SK-N-SH (cell line): Measurements from ENCODE around the gene TNFAIP3. TPM values are rescaled to one million over a fixed set of nuclear protein-coding genes. Genes with fewer than 3 reads are reported as not detected.

Source experiments
- CTCF ChIA-PET: fragments of 300-600, 350-600 bp; formaldehyde crosslinking; extraction: SDS; loops from one replicate; lab custom pipeline; 2021; lab: Yijun Ruan, JAX
- POLR2A ChIA-PET: fragments of 350-600 bp; sonication (Branson Sonifier 250); formaldehyde crosslinking; extraction: SDS; loops from one replicate; lab custom pipeline; 2020; ENCODE audit warnings: antibody characterized with exemption, inconsistent platforms; lab: Yijun Ruan, JAX
- DNase-seq: peaks from one replicate; pipeline ENCODE4 v3.0.0; 2012
- H2AFZ ChIP-seq: fragments of 200-600 bp; sonication (generic); 2 replicates; pipeline ENCODE4 v1.8.1; 2016; ENCODE audit warnings: antibody characterized with exemption, mild to moderate bottlenecking, low read depth
- H3F3A ChIP-seq: fragments of 200-600 bp; sonication (generic); replicated peaks from 2 replicates; pipeline ENCODE3; 2016; ENCODE audit warnings: antibody characterized with exemption, mild to moderate bottlenecking; ENCODE audit not compliant: insufficient read depth
- H3K27ac ChIP-seq, 2 experiments: fragments of 200-500 bp in 1 of 2; fragments of 200-600 bp in 1 of 2; sonication (Bioruptor generic) in 1 of 2; sonication (generic), shearing (Covaris generic) in 1 of 2; 2 replicates each; pipeline versions ENCODE4 v1.5.1 to v1.6.1; 2014 to 2016; ENCODE audit warnings: low read depth in 2 of 2, inconsistent platforms in 1 of 2, low read length in 1 of 2, mild to moderate bottlenecking in 1 of 2, mixed read lengths in 1 of 2
- H3K27me3 ChIP-seq: fragments of 200-600 bp; sonication (generic), shearing (Covaris generic); 2 replicates; pipeline ENCODE4 v1.6.1; 2016; ENCODE audit warnings: mixed run types; ENCODE audit not compliant: insufficient read depth
- H3K36me3 ChIP-seq, 2 experiments: fragments of 200-500 bp in 1 of 2; fragments of 200-600 bp in 1 of 2; sonication (Bioruptor generic) in 1 of 2; sonication (generic) in 1 of 2; replicated peaks in 1 of 2; 2 replicates each; pipeline versions ENCODE3 to v1.5.1; 2014 to 2016; ENCODE audit warnings: low read length in 1 of 2, mild to moderate bottlenecking in 1 of 2; ENCODE audit not compliant: insufficient read depth in 2 of 2, control insufficient read depth in 1 of 2
- H3K4me1 ChIP-seq, 2 experiments: fragments of 200-500 bp in 1 of 2; fragments of 200-600 bp in 1 of 2; sonication (Bioruptor generic) in 1 of 2; sonication (generic), shearing (Covaris generic) in 1 of 2; 2 replicates each; pipeline versions ENCODE4 v1.5.1 to v1.6.1; 2014 to 2016; ENCODE audit warnings: low read depth in 1 of 2, low read length in 1 of 2, mixed run types in 1 of 2; ENCODE audit not compliant: insufficient read depth in 2 of 2, control insufficient read depth in 1 of 2
- H3K4me2 ChIP-seq: fragments of 200-600 bp; sonication (generic), shearing (Covaris generic); 2 replicates; pipeline ENCODE4 v1.6.1; 2017; ENCODE audit warnings: mixed run types
- H3K4me3 ChIP-seq, 2 experiments: fragments of 200-500 bp in 1 of 2; fragments of 200-600 bp in 1 of 2; sonication (Bioruptor generic) in 1 of 2; sonication (generic), shearing (Covaris generic) in 1 of 2; 2 replicates each; pipeline versions ENCODE4 v1.5.1 to v1.8.1; 2014 to 2016; ENCODE audit warnings: low read depth in 2 of 2, inconsistent platforms in 1 of 2, low read length in 1 of 2, mild to moderate bottlenecking in 1 of 2, mixed read lengths in 1 of 2, moderate library complexity in 1 of 2
- H3K79me2 ChIP-seq: fragments of 200-600 bp; sonication (generic); 2 replicates; pipeline ENCODE4 v1.8.1; 2017; ENCODE audit warnings: mild to moderate bottlenecking; ENCODE audit not compliant: insufficient read depth
- H3K9ac ChIP-seq: fragments of 200-600 bp; sonication (generic); 2 replicates; pipeline ENCODE4 v1.6.1; 2017; ENCODE audit warnings: mixed run types
- H3K9me2 ChIP-seq: fragments of 200-600 bp; sonication (generic); 2 replicates; pipeline ENCODE4 v1.6.1; 2017; ENCODE audit warnings: mixed run types
- H3K9me3 ChIP-seq: fragments of 200-600 bp; sonication (generic); 2 replicates; pipeline ENCODE4 v1.6.1; 2017; ENCODE audit warnings: mixed run types, mild to moderate bottlenecking, moderate library complexity
- H4K20me1 ChIP-seq: fragments of 200-600 bp; sonication (generic); 2 replicates; pipeline ENCODE4 v1.6.1; 2017; ENCODE audit warnings: mild to moderate bottlenecking, mixed run types; ENCODE audit not compliant: insufficient read depth
- GABPA ChIP-seq: IDR thresholded peaks from 2 replicates; pipeline ENCODE4 v1.4.0; 2012; ENCODE audit warnings: low read depth, mild to moderate bottlenecking
- MEF2A ChIP-seq: IDR thresholded peaks from 2 replicates; pipeline ENCODE4 v1.4.0; 2012; ENCODE audit warnings: low read depth, borderline replicate concordance
- RAD21 ChIP-seq: IDR thresholded peaks from 2 replicates; pipeline ENCODE4 v1.6.1; 2012; ENCODE audit warnings: mild to moderate bottlenecking, low read length
- TEAD4 ChIP-seq: IDR thresholded peaks from 2 replicates; pipeline ENCODE4 v1.4.0; 2012; ENCODE audit warnings: mild to moderate bottlenecking, borderline replicate concordance; ENCODE audit not compliant: insufficient read depth
- WGBS: methylation state at CpG from one replicate; pipeline ENCODE4 v1.1.6; 2017; ENCODE audit warnings: low lambda C conversion rate; 5-methylcytosine and 5-hydroxymethylcytosine counted together
- polyA plus RNA-seq, 3 experiments: library from polyadenylated mRNA; depleted of rRNA; stranded (reverse); fragments of >200 nt; gene quantifications; 2 replicates each; pipeline ENCODE4 v1.2.3, GENCODE V29; 2012
- TF ChIP-seq, protein P1 (sequence below): fragments of 200-600 bp; sonication (generic); IDR thresholded peaks from 2 replicates; pipeline ENCODE4 v1.6.1; 2017; ENCODE audit warnings: antibody characterized with exemption, mild to moderate bottlenecking, moderate library complexity
- TF ChIP-seq, protein P2 (sequence below): IDR thresholded peaks from 2 replicates; pipeline ENCODE4 v1.4.0; 2012; ENCODE audit warnings: low read depth, borderline replicate concordance
- TF ChIP-seq, protein P3 (sequence below): IDR thresholded peaks from 2 replicates; pipeline ENCODE4 v1.6.1; 2012; ENCODE audit warnings: mild to moderate bottlenecking, low read depth, low read length, moderate library complexity
- TF ChIP-seq, protein P4 (sequence below): IDR thresholded peaks from 2 replicates; pipeline ENCODE4 v1.4.0; 2012; ENCODE audit warnings: low read depth, borderline replicate concordance

Gene TNFAIP3
- polyA plus RNA-seq, 1 of the 3 experiments (the other 2 are of a cell fraction) = 1.0 TPM

DNA sequence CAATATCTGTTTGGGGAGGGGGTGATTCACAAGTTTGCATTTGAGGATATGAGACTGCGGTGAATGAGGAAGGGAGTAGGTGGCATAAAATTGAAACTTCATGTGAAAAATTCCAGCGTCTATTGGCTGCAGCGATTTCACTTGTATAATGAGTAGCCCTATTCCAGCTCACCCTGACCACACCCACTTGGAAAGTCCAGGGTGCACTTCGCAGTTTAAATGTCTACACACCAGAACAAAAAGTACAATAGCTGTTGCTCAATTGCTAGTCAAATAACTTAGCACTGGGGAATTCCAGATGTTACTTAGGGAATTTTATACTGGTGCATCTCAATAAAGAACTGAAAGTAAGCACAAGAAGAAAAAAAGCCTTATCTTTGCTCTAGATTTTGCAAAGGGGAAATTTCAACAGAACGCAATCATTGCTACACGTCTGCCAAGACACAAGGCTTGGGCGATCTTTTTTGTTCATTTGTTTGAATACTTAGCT lies 6.3 kb downstream of the TNFAIP3 start (continued):
- TF ChIP-seq, protein P1, sequence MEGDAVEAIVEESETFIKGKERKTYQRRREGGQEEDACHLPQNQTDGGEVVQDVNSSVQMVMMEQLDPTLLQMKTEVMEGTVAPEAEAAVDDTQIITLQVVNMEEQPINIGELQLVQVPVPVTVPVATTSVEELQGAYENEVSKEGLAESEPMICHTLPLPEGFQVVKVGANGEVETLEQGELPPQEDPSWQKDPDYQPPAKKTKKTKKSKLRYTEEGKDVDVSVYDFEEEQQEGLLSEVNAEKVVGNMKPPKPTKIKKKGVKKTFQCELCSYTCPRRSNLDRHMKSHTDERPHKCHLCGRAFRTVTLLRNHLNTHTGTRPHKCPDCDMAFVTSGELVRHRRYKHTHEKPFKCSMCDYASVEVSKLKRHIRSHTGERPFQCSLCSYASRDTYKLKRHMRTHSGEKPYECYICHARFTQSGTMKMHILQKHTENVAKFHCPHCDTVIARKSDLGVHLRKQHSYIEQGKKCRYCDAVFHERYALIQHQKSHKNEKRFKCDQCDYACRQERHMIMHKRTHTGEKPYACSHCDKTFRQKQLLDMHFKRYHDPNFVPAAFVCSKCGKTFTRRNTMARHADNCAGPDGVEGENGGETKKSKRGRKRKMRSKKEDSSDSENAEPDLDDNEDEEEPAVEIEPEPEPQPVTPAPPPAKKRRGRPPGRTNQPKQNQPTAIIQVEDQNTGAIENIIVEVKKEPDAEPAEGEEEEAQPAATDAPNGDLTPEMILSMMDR = no peak

DNA sequence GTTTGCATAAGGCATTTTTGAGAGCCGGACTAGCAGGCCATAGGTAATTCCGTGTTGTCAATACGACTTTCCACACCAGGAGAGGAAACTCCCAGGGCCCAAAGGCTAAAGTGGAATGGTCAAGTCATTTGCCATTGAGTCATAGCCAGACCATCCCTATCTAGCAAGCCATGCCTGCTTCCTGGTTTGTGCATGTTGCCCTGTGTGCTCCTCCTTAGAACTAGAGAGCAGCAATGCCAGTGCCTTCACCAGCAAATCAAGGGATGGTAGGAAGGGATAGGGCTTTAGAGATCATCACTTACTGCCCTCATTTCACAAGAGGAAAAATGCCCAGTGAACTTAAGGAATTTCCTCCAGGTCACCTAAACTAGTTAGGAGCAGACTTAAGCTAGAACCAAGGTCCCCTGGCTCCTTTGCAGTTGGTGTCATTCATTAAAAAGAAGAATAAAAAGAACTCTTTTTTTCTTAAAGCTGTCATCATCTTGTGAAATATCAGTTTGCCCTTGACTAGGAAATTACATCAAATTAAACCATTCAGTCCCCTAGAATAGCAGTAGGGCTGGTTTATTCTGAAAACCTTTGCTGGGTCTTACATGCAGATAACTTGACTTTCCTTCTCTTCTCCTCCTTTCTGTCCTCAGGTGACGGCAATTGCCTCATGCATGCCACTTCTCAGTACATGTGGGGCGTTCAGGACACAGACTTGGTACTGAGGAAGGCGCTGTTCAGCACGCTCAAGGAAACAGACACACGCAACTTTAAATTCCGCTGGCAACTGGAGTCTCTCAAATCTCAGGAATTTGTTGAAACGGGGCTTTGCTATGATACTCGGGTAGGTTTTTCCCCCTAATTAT lies 7.4 kb downstream of the TNFAIP3 start:
- no peak overlapping the region for H2AFZ ChIP-seq
- no peak overlapping the region for H3K9ac ChIP-seq
- H3K27me3 ChIP-seq = no peaks in the 10 kb centered on the region
- H3K4me1 ChIP-seq = no peaks in the 10 kb centered on the region
- H3K9me3 ChIP-seq = no peaks in the 10 kb centered on the region
- H3K4me3 ChIP-seq = no peak overlapping the region
- no peaks in the 10 kb centered on the region for H3K9me2 ChIP-seq
- no peaks in the 10 kb centered on the region for H4K20me1 ChIP-seq
- CTCF ChIA-PET = interaction anchor here (1.2 to 1.7 kb wide), 3 partner anchors 8 to 51 kb away, joined by 3 to 6 read pairs (median 4); no protein-coding TSS in a partner anchor
- no peak overlapping the region for H3K27ac ChIP-seq
- DNase-seq = no peak
- 74% methylated on average over 11 of the region's 11 CpGs for WGBS
- TF ChIP-seq GABPA (no peak), RAD21 (no peak), MEF2A (no peak), TEAD4 (no peak)
- TF ChIP-seq, protein P2, sequence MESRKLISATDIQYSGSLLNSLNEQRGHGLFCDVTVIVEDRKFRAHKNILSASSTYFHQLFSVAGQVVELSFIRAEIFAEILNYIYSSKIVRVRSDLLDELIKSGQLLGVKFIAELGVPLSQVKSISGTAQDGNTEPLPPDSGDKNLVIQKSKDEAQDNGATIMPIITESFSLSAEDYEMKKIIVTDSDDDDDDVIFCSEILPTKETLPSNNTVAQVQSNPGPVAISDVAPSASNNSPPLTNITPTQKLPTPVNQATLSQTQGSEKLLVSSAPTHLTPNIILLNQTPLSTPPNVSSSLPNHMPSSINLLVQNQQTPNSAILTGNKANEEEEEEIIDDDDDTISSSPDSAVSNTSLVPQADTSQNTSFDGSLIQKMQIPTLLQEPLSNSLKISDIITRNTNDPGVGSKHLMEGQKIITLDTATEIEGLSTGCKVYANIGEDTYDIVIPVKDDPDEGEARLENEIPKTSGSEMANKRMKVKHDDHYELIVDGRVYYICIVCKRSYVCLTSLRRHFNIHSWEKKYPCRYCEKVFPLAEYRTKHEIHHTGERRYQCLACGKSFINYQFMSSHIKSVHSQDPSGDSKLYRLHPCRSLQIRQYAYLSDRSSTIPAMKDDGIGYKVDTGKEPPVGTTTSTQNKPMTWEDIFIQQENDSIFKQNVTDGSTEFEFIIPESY = no peak
- TF ChIP-seq, protein P3, sequence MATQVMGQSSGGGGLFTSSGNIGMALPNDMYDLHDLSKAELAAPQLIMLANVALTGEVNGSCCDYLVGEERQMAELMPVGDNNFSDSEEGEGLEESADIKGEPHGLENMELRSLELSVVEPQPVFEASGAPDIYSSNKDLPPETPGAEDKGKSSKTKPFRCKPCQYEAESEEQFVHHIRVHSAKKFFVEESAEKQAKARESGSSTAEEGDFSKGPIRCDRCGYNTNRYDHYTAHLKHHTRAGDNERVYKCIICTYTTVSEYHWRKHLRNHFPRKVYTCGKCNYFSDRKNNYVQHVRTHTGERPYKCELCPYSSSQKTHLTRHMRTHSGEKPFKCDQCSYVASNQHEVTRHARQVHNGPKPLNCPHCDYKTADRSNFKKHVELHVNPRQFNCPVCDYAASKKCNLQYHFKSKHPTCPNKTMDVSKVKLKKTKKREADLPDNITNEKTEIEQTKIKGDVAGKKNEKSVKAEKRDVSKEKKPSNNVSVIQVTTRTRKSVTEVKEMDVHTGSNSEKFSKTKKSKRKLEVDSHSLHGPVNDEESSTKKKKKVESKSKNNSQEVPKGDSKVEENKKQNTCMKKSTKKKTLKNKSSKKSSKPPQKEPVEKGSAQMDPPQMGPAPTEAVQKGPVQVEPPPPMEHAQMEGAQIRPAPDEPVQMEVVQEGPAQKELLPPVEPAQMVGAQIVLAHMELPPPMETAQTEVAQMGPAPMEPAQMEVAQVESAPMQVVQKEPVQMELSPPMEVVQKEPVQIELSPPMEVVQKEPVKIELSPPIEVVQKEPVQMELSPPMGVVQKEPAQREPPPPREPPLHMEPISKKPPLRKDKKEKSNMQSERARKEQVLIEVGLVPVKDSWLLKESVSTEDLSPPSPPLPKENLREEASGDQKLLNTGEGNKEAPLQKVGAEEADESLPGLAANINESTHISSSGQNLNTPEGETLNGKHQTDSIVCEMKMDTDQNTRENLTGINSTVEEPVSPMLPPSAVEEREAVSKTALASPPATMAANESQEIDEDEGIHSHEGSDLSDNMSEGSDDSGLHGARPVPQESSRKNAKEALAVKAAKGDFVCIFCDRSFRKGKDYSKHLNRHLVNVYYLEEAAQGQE = no peak
- TF ChIP-seq, protein P4, sequence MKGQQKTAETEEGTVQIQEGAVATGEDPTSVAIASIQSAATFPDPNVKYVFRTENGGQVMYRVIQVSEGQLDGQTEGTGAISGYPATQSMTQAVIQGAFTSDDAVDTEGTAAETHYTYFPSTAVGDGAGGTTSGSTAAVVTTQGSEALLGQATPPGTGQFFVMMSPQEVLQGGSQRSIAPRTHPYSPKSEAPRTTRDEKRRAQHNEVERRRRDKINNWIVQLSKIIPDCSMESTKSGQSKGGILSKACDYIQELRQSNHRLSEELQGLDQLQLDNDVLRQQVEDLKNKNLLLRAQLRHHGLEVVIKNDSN = no peak
- peaks cover 9% of the 10 kb centered on the region for H3F3A ChIP-seq
- H3K79me2 ChIP-seq = no peaks in the 10 kb centered on the region
- POLR2A ChIA-PET = no interaction called here
- no peaks in the 10 kb centered on the region for H3K36me3 ChIP-seq
- no peak overlapping the region for H3K4me2 ChIP-seq
